HTR-8/SVneo (cell line): ENCODE data around the gene ESRRA.

ENCODE experiments used
- DNase-seq: peaks from one replicate; pipeline ENCODE4 v3.0.0; 2011; ENCODE audit warnings: low spot score, mixed read lengths; ENCODE audit not compliant: insufficient read length
- FAIRE-seq: peaks from 2 replicates; lab custom pipeline; 2011; peaks lifted over from hg19 to GRCh38; lab: Jason Lieb, UNC

Gene ESRRA

DNA sequence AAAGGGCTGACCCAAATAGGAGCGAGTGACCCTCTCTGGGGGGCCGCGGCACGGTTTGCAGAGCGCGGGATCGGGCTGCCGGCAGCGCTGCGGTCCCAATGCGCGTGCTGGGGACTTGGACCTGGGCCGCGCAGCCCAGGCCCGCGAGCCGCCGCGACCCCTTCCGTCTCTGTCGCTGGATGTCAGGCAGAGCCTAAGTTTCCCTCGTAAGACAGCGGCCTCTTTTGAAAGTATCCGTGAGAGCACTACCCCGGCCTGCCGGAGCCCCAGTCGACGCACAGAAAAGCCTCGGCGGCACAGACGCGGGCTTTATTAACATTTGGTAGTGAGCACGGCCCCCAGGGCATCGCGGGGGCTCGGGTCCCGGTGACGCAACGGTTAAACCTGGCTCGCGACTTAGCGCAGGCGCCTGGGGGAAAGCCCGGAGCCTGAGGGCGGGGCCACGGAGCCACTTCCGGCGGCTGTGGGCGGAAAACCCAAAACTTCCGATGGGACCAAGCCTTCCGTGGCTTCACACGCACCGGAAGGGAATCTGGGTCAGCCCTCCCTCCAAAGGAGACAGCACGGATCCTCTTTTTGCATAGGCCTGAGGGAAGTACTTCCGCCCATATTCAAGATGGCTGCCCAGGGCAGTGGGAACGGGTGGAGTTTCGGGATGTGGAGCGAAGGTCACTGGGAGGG, 35.6 kb upstream of the ESRRA start:
- FAIRE-seq (no peak), DNase-seq (peak; percentile 92)

GRCh38 chr11:64275031-64275800, 30.1 kb upstream of the ESRRA start:
- no peak for DNase-seq
- no peak for FAIRE-seq

DNA sequence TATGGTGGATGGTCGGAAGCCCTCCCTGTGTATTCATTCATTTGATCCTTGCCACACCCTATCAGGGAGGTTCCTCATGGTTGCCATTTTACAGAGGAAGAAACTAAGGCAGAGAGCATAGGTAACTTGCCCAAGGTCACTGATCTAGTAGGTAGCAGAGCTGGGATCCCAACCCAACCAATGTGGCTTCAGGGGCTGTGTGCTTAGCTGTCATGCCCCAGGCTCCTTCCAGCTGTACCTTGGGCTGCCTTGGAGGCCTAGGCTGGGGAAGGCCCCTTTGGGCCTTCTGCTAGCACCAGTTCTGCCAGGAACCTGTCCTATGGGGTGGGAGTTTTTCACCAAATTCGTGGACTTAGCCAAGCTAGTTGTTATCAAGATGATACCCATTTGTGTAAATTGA, 29.5 kb upstream of the ESRRA start:
- DNase-seq (no peak), FAIRE-seq (no peak)

- DNase-seq (peak; percentile 23), FAIRE-seq (no peak)
Measured at GRCh38 chr11:64276653-64277431, 28.5 kb upstream of the ESRRA start.

- DNase-seq (no peak), FAIRE-seq (no peak)
Measured at GRCh38 chr11:64278576-64279190, 26.6 kb upstream of the ESRRA start.

- FAIRE-seq (no peak), DNase-seq (no peak)
Measured at GRCh38 chr11:64281957-64282770, 23.2 kb upstream of the ESRRA start.

DNA sequence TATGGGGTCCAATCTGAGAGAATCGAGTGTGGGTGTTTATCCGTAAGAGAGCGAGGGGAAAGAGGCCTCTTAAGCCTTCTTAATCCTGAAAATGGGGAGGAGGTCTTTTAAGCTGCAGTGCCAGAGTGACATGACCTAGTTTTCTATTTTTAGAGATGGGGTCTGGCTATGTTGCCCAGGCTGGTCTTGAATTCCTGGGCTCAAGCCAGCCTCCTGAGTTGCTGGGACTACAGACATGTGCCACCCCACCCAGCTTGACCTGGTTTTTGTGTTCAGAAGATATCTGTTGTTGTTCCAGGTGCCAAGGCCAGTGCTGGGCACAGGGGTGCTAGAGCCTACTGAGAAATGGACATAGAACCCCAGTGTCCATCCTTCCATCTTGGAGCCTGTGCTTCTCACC, 22.2 kb upstream of the ESRRA start:
- DNase-seq (no peak), FAIRE-seq (no peak)

- FAIRE-seq: peak; percentile 77
- DNase-seq: peak; percentile 96
Measured at GRCh38 chr11:64284048-64284961, 21.0 kb upstream of the ESRRA start, which contains the start of gene BAD. Gene BAD (minus strand): TSS chr11:64284665. CDS start chr11:64284368, 297 bp downstream.

- DNase-seq (peak; percentile 78), FAIRE-seq (peak; percentile 54)
Measured at GRCh38 chr11:64284962-64285884, 20.1 kb upstream of the ESRRA start, which contains the start of gene GPR137. Gene GPR137 (plus strand): TSS chr11:64285848. CDS start chr11:64286525, 677 bp downstream.

DNA sequence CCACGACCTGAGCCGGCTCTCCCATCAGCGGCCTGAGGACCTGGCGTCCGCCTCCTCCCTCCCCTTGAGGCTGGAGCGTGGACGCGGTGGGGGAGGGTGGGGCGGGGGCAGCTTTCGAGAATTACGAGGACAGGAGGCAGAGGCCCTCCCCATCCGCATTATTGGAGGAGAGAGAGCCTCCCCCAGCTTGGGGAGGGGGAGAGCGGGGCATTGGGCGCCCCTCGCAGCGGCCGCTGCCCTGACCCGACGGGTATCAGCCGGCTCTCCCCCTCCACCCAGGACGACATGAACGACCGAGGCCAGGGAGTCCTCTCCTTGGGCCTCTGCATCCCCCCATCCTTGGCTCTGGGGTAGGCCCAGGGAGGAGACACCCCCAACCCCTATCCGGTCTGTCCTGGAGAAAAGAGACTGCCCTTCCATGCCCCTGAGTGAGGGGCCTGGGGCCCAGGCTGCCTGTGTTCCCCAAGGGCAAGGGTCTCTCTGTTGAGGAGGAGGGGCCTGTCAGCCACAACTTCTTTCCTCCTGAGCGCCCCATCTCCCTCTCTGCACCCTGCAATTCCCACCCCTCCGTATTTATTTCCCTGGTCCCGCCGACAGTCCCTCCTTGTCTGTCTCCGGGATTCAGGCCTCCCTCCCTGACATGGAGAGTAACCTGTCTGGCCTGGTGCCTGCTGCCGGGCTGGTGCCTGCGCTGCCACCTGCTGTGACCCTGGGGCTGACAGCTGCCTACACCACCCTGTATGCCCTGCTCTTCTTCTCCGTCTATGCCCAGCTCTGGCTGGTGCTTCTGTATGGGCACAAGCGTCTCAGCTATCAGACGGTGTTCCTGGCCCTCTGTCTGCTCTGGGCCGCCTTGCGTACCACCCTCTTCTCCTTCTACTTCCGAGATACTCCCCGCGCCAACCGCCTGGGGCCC, 19.2 kb upstream of the ESRRA start:
- FAIRE-seq: no peak
- no peak for DNase-seq

DNA sequence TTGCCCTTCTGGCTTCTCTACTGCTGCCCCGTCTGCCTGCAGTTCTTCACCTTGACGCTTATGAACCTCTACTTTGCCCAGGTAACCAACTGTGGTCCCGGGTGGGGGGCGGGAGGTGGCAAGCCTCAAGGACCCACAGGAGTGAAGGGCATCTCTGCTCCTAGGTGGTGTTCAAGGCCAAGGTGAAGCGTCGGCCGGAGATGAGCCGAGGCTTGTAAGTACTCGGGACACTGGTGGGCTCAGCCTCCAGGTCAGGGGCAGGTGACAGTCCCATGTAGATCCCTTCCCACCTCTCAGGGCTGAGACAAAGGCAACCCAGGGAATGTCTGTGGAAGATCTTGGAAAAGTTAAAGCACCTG, 18.5 kb upstream of the ESRRA start:
- FAIRE-seq (no peak), DNase-seq (no peak)

DNA sequence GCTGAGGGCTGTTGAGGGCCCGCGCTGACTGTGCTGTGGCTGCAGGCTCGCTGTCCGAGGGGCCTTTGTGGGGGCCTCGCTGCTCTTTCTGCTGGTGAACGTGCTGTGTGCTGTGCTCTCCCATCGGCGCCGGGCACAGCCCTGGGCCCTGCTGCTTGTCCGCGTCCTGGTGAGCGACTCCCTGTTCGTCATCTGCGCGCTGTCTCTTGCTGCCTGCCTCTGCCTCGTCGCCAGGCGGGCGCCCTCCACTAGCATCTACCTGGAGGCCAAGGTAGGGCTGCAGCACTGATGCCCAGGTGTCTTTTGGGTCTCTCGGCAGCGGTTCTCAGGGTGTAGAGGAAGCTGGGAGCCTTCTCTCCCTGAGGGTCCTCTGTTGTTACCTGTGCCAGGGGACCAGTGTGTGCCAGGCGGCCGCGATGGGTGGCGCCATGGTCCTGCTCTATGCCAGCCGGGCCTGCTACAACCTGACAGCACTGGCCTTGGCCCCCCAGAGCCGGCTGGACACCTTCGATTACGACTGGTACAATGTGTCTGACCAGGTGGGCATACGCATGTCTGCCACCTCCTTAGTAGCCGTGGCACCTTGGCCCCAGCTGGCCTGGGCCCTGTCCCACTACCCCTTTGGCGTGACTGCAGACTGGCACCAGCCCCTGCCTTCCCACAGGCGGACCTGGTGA, 17.5 kb upstream of the ESRRA start:
- DNase-seq (no peak), FAIRE-seq (no peak)

DNA sequence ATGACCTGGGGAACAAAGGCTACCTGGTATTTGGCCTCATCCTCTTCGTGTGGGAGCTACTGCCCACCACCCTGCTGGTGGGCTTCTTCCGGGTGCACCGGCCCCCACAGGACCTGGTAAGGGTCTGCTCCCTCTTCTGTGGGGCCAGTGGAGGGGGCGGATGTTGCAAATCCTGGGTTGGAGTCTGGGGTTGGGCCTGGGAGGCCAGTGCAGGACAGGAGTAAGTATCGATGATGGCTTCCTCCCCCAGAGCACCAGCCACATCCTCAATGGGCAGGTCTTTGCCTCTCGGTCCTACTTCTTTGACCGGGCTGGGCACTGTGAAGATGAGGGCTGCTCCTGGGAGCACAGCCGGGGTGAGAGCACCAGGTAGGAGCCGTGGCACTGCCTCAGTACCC, 17.0 kb upstream of the ESRRA start:
- no peak for DNase-seq
- no peak for FAIRE-seq

DNA sequence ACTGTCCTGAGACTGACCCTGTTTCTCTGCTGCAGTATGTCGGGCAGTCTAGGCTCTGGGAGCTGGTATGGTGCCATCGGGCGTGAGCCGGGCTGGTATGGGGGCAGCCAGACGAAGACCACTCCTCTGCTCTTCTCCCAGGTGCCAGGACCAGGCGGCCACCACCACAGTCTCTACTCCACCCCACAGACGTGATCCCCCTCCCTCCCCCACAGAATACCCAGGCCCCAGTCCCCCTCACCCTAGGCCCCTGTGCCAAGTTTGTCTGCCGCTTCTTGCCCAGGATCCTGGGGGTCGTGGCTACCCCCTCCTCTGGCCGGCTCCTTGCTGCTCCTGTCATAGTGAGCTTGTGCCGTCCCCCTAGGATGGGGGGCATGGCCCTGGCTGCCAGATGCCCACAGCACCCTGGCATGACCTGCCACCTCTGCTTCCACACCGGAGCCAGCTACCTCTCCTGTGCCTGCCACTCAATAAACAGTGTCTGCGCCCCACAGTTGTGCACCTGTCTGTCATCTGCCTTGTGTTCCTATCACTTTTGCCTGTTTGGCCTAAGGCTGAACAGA, 16.2 kb upstream of the ESRRA start:
- DNase-seq: no peak
- FAIRE-seq: no peak

GRCh38 chr11:64290352-64291261, 14.7 kb upstream of the ESRRA start:
- FAIRE-seq (no peak), DNase-seq (no peak)
